CD4-positive, alpha-beta T cell (primary cell): ENCODE results near the gene INPP1. TPM values are rescaled to one million over a fixed set of nuclear protein-coding genes. Genes with fewer than 3 reads are reported as not detected.
A peak's percentile ranks its signal among the peaks of the same experiment; 100 is the strongest.

Experiments
- ATAC-seq: fragments of 200-7000 bp; cut with Tn5 transposase; one replicate; pipeline ENCODE4 v1.10.0; 2022; ENCODE audit warnings: mild to moderate bottlenecking; ENCODE audit not compliant: poor library complexity
- CTCF ChIA-PET: fragments of 350-600 bp; sonication (Branson Sonifier 250); formaldehyde crosslinking; loops from one replicate; lab custom pipeline; 2021; ENCODE audit warnings: antibody characterized with exemption, inconsistent platforms; lab: Charles Lee
- POLR2A ChIA-PET: fragments of 350-600 bp; sonication (Branson Sonifier 250); formaldehyde crosslinking; loops from one replicate; lab custom pipeline; 2021; ENCODE audit warnings: antibody characterized with exemption, inconsistent platforms; lab: Charles Lee
- DNase-seq, 14 experiments: peaks; one replicate each; pipeline ENCODE4 v3.0.0-alpha.2; 2013 to 2020; ENCODE audit warnings: mixed read lengths in 2 of 14
- H3K27ac ChIP-seq, 2 donors: one replicate each; pipeline versions ENCODE4 v1.5.1 to v1.7.0; 2013; ENCODE audit warnings: low read length in 2 of 2, low read depth in 1 of 2, mild to moderate bottlenecking in 1 of 2
- H3K27me3 ChIP-seq, 2 experiments: 1 replicate in 1 of 2; 2 replicates in 1 of 2; pipeline versions ENCODE4 v1.6.1 to v1.7.0; 2013; ENCODE audit warnings: low read length in 2 of 2, control low read depth in 1 of 2, mild to moderate bottlenecking in 1 of 2, moderate library complexity in 1 of 2; ENCODE audit not compliant: insufficient read depth in 2 of 2, control insufficient read depth in 1 of 2
- H3K36me3 ChIP-seq: one replicate; pipeline ENCODE4 v1.6.1; 2013; ENCODE audit warnings: low read length, control low read depth; ENCODE audit not compliant: insufficient read depth
- H3K4me1 ChIP-seq: one replicate; pipeline ENCODE4 v1.6.1; 2013; ENCODE audit warnings: low read length, control low read depth; ENCODE audit not compliant: insufficient read depth
- H3K4me3 ChIP-seq: one replicate; pipeline ENCODE4 v1.5.1; 2013; ENCODE audit warnings: mild to moderate bottlenecking, low read length, moderate library complexity
- H3K9me3 ChIP-seq, 2 experiments: 1 replicate in 1 of 2; 2 replicates in 1 of 2; pipeline versions ENCODE4 v1.6.1 to v1.7.0; 2013; ENCODE audit warnings: low read length in 2 of 2, mild to moderate bottlenecking in 2 of 2, control low read depth in 1 of 2, moderate library complexity in 1 of 2; ENCODE audit not compliant: control insufficient read depth in 1 of 2, insufficient read depth in 1 of 2
- H3K27ac Mint-ChIP-seq: one replicate; pipeline ENCODE4 v1.8.0; 2020; ENCODE audit warnings: mixed read lengths
- H3K27me3 Mint-ChIP-seq: one replicate; pipeline ENCODE4 v1.8.0; 2021; ENCODE audit warnings: mixed read lengths
- H3K36me3 Mint-ChIP-seq: one replicate; pipeline ENCODE4 v1.8.0; 2021; ENCODE audit warnings: low read depth, mixed read lengths
- H3K4me1 Mint-ChIP-seq: one replicate; pipeline ENCODE4 v1.8.0; 2021; ENCODE audit warnings: low read depth, mixed read lengths
- H3K4me3 Mint-ChIP-seq: one replicate; pipeline ENCODE4 v1.8.0; 2020; ENCODE audit warnings: mild to moderate bottlenecking, mixed read lengths
- H3K9me3 Mint-ChIP-seq: one replicate; pipeline ENCODE4 v1.8.0; 2020; ENCODE audit warnings: mixed read lengths
- CTCF ChIP-seq: fragments of 200-600 bp; IDR thresholded peaks from one replicate; pipeline ENCODE4 v1.8.0; 2022; ENCODE audit warnings: antibody characterized with exemption, mild to moderate bottlenecking
- intact Hi-C, 2 experiments: fragments of 100-400 bp; cut with DNase I in 1 of 2; cut with micrococcal nuclease in 1 of 2; formaldehyde crosslinking; loops; one replicate each; pipeline versions ENCODE4 v1.15.1 to v1.9.0; 2023 to 2025; cut with DNase I, micrococcal nuclease
- total RNA-seq, 174 experiments: library from RNA in 2 of 174; stranded (reverse) in 2 of 174; gene quantifications; one replicate each; pipeline ENCODE4 v1.2.3 and lab custom pipeline; 2021 to 2026

Gene INPP1
- total RNA-seq, 2 experiments from 2014 or later = 2.0 to 2.7 TPM

- peaks cover 26% of the 10 kb centered on the region for H3K4me1 ChIP-seq
- H3K27ac ChIP-seq = peak overlapping the region in 1 of 2 donors; percentile 2
- H3K9me3 Mint-ChIP-seq = no peaks in the 10 kb centered on the region
- intact Hi-C loops = loop anchor here (2.0 to 10.0 kb wide), 7 partner anchors 111 to 1271 kb away; partner anchors contain the start of genes NEMP2 (in 2 of the 2), NAB1 (in 1 of the 2) and NABP1 (in 1 of the 2)
- POLR2A ChIA-PET = interaction anchor here (2.0 to 5.5 kb wide), 3 partner anchors 10 to 128 kb away, joined by 12 to 100 read pairs (median 28); partner anchors contain the start of gene NEMP2
- no peak overlapping the region for H3K27ac Mint-ChIP-seq
- CTCF ChIA-PET = no interaction called here
- peaks cover 23% of the 10 kb centered on the region for H3K36me3 Mint-ChIP-seq
- H3K4me3 ChIP-seq = no peak overlapping the region
- no peaks in the 10 kb centered on the region for H3K27me3 Mint-ChIP-seq
- no peaks in the 10 kb centered on the region for H3K27me3 ChIP-seq
- TF ChIP-seq CTCF = no peak
- H3K4me3 Mint-ChIP-seq = no peak overlapping the region
- peaks cover 0 to 5% of the 10 kb centered on the region in 2 experiments for H3K9me3 ChIP-seq
- H3K36me3 ChIP-seq = no peaks in the 10 kb centered on the region
- no peak for DNase-seq
- peaks cover 18% of the 10 kb centered on the region for H3K4me1 Mint-ChIP-seq
- no peak for ATAC-seq
Observed at GRCh38 chr2:190405995-190406394, 62.6 kb downstream of the INPP1 start.

GRCh38 chr2:190406805-190407204 is 63.4 kb downstream of the INPP1 start:
- peaks cover 23% of the 10 kb centered on the region for H3K36me3 Mint-ChIP-seq
- intact Hi-C loops = loop anchor here (2.0 to 10.0 kb wide), 6 partner anchors 110 to 1270 kb away; partner anchors contain the start of genes NEMP2 (in 2 of the 2) and NABP1 (in 1 of the 2)
- no peak for ATAC-seq
- POLR2A ChIA-PET = interaction anchor here (0.6 to 5.5 kb wide), 38 partner anchors 9 to 1271 kb away, joined by 3 to 100 read pairs (median 4); partner anchors contain the start of genes GLS, HIBCH, NABP1 and NEMP2
- H3K4me1 Mint-ChIP-seq = peaks cover 26% of the 10 kb centered on the region
- H3K27me3 Mint-ChIP-seq = no peaks in the 10 kb centered on the region
- TF ChIP-seq CTCF = no peak
- CTCF ChIA-PET = interaction anchor here (1.2 to 1.6 kb wide), 2 partner anchors 13 to 86 kb away, joined by 3 to 4 read pairs; no protein-coding TSS in a partner anchor
- Histone ChIP-seq H3K36me3 (no peaks in the 10 kb centered on the region), H3K4me1 (peaks cover 31% of the 10 kb centered on the region), H3K27me3 (no peaks in the 10 kb centered on the region), H3K27ac (peak overlapping the region; percentile 92 to 99), H3K9me3 (peaks cover 0 to 5% of the 10 kb centered on the region in 2 experiments), H3K4me3 (no peak overlapping the region)
- no peak overlapping the region for H3K4me3 Mint-ChIP-seq
- DNase-seq = no peak
- no peaks in the 10 kb centered on the region for H3K9me3 Mint-ChIP-seq
- H3K27ac Mint-ChIP-seq = no peak overlapping the region

GRCh38 chr2:190407246-190407661 is 63.9 kb downstream of the INPP1 start:
- no peaks in the 10 kb centered on the region for H3K27me3 ChIP-seq
- no peak overlapping the region for H3K27ac Mint-ChIP-seq
- H3K4me3 ChIP-seq = peak overlapping the region; percentile 57
- peak in 6 of 14 experiments; percentile 12 to 88 (median 62) for DNase-seq
- no peaks in the 10 kb centered on the region for H3K9me3 Mint-ChIP-seq
- peaks cover 0 to 5% of the 10 kb centered on the region in 2 experiments for H3K9me3 ChIP-seq
- ChIA-PET POLR2A (interaction anchor here (0.6 to 5.5 kb wide), 39 partner anchors 9 to 1271 kb away, joined by 3 to 100 read pairs (median 4); partner anchors contain the start of genes GLS, HIBCH, NABP1 and NEMP2), CTCF (interaction anchor here (1.2 to 1.6 kb wide), 2 partner anchors 12 to 87 kb away, joined by 3 to 4 read pairs; no protein-coding TSS in a partner anchor)
- H3K36me3 ChIP-seq = no peaks in the 10 kb centered on the region
- no peak for TF ChIP-seq CTCF
- peaks cover 30% of the 10 kb centered on the region for H3K4me1 Mint-ChIP-seq
- peaks cover 23% of the 10 kb centered on the region for H3K36me3 Mint-ChIP-seq
- peak overlapping the region; percentile 92 to 99 for H3K27ac ChIP-seq
- H3K4me3 Mint-ChIP-seq = no peak overlapping the region
- H3K4me1 ChIP-seq = peaks cover 31% of the 10 kb centered on the region
- H3K27me3 Mint-ChIP-seq = no peaks in the 10 kb centered on the region
- intact Hi-C loops = loop anchor here (2.0 to 10.0 kb wide), 6 partner anchors 110 to 1270 kb away; partner anchors contain the start of genes NEMP2 (in 2 of the 2) and NABP1 (in 1 of the 2)
- ATAC-seq = peak; percentile 73
